DOHH2 (cell line): ENCODE measurements around the gene KANK3.

Experiments used
- EZH2phosphoT487 ChIP-seq: fragments of 200-600 bp; sonication (generic); IDR thresholded peaks from 2 replicates; pipeline ENCODE4 v1.6.1; 2017; ENCODE audit warnings: borderline replicate concordance, mild to moderate bottlenecking, antibody characterized with exemption, low read length, moderate library complexity, mixed read lengths
- TF ChIP-seq, protein P1 (sequence below): fragments of 200-600 bp; sonication (generic); IDR thresholded peaks from one replicate; pipeline ENCODE4 v1.5.1; 2014; ENCODE audit warnings: antibody characterized with exemption, mild to moderate bottlenecking, low read depth, low read length; ENCODE audit not compliant: poor library complexity, severe bottlenecking

- TF ChIP-seq, protein P1, sequence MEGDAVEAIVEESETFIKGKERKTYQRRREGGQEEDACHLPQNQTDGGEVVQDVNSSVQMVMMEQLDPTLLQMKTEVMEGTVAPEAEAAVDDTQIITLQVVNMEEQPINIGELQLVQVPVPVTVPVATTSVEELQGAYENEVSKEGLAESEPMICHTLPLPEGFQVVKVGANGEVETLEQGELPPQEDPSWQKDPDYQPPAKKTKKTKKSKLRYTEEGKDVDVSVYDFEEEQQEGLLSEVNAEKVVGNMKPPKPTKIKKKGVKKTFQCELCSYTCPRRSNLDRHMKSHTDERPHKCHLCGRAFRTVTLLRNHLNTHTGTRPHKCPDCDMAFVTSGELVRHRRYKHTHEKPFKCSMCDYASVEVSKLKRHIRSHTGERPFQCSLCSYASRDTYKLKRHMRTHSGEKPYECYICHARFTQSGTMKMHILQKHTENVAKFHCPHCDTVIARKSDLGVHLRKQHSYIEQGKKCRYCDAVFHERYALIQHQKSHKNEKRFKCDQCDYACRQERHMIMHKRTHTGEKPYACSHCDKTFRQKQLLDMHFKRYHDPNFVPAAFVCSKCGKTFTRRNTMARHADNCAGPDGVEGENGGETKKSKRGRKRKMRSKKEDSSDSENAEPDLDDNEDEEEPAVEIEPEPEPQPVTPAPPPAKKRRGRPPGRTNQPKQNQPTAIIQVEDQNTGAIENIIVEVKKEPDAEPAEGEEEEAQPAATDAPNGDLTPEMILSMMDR, result no peak
- TF ChIP-seq EZH2phosphoT487, result no peak
Measured at GRCh38 chr19:8302734-8303133, 40.3 kb downstream of the KANK3 start.
